ENCODE data around the gene COG4.
A peak's percentile ranks its signal among the peaks of the same experiment; 100 is the strongest.

The COG4 gene

GRCh38 chr16:70523076-70523742, at the start of gene COG4:
Gene COG4 (minus strand): TSS chr16:70523554. CDS start chr16:70523543, 11 bp downstream.
- Mint-ChIP-seq H3K4me3 (peak within 1 kb of the TSS; percentile 99), H3K36me3 (peaks cover 56% of the 10 kb centered on the region)
- CTCF ChIA-PET, result interaction anchor here (1.0 to 1.1 kb wide), 2 partner anchors 14 to 215 kb away, joined by 3 to 6 read pairs; no protein-coding TSS in a partner anchor

GRCh38 chr16:70572926-70573270, 49.5 kb upstream of the COG4 start:
- CTCF ChIA-PET, result interaction anchor here (2.1 kb wide), 1 partner anchor 199 kb away, joined by 8 read pairs; no protein-coding TSS in a partner anchor
- no peaks in the 10 kb centered on the region for H3K9me3 Mint-ChIP-seq

More at GRCh38 chr16:70523076-70523742, at the start of gene COG4:
- no peaks in the 10 kb centered on the region for H3K9me3 Mint-ChIP-seq
- H3K27me3 Mint-ChIP-seq, result no peaks in the 10 kb centered on the region
- H3K4me1 Mint-ChIP-seq, result peaks cover 55% of the 10 kb centered on the region
- peak; percentile 95 for DNase-seq
- peak within 1 kb of the TSS; percentile 99 for H3K27ac Mint-ChIP-seq

GRCh38 chr16:70572050-70572925, 48.9 kb upstream of the COG4 start:
- no peaks in the 10 kb centered on the region for H3K27me3 Mint-ChIP-seq
- CTCF ChIA-PET, result interaction anchor here (2.1 kb wide), 1 partner anchor 199 kb away, joined by 8 read pairs; no protein-coding TSS in a partner anchor
- peak overlapping the region; percentile 72 for H3K27ac Mint-ChIP-seq
- peaks cover 3% of the 10 kb centered on the region for H3K4me1 Mint-ChIP-seq
- no peaks in the 10 kb centered on the region for H3K9me3 Mint-ChIP-seq
- H3K4me3 Mint-ChIP-seq, result no peak overlapping the region
- peaks cover 55% of the 10 kb centered on the region for H3K36me3 Mint-ChIP-seq
- no peak for DNase-seq

More at GRCh38 chr16:70572926-70573270, 49.5 kb upstream of the COG4 start:
- Mint-ChIP-seq H3K27me3 (no peaks in the 10 kb centered on the region), H3K4me3 (no peak overlapping the region), H3K27ac (no peak overlapping the region), H3K4me1 (peaks cover 3% of the 10 kb centered on the region), H3K36me3 (peaks cover 53% of the 10 kb centered on the region)
- no peak for DNase-seq

GRCh38 chr16:70571623-70572022, 48.3 kb upstream of the COG4 start:
- CTCF ChIA-PET, result no interaction called here
- Mint-ChIP-seq H3K4me3 (no peak overlapping the region), H3K27me3 (no peaks in the 10 kb centered on the region), H3K36me3 (peaks cover 61% of the 10 kb centered on the region), H3K4me1 (peaks cover 3% of the 10 kb centered on the region), H3K9me3 (no peaks in the 10 kb centered on the region), H3K27ac (peak overlapping the region; percentile 72)
- DNase-seq, result no peak

GRCh38 chr16:70570967-70571570, 47.7 kb upstream of the COG4 start:
- no peak for DNase-seq
- Mint-ChIP-seq H3K27me3 (no peaks in the 10 kb centered on the region), H3K4me3 (no peak overlapping the region), H3K9me3 (no peaks in the 10 kb centered on the region), H3K27ac (peak overlapping the region; percentile 6), H3K4me1 (peaks cover 3% of the 10 kb centered on the region), H3K36me3 (peaks cover 63% of the 10 kb centered on the region)
- CTCF ChIA-PET, result interaction anchor here (1.3 kb wide), 1 partner anchor 200 kb away, joined by 4 read pairs; no protein-coding TSS in a partner anchor

GRCh38 chr16:70569752-70570151, 46.4 kb upstream of the COG4 start:
- peaks cover 70% of the 10 kb centered on the region for H3K36me3 Mint-ChIP-seq
- H3K4me1 Mint-ChIP-seq, result peaks cover 3% of the 10 kb centered on the region
- H3K9me3 Mint-ChIP-seq, result no peaks in the 10 kb centered on the region
- CTCF ChIA-PET, result interaction anchor here (0.6 to 1.3 kb wide), 3 partner anchors 61 to 201 kb away, joined by 3 to 4 read pairs (median 4); no protein-coding TSS in a partner anchor
- no peak overlapping the region for H3K4me3 Mint-ChIP-seq
- no peak for DNase-seq
- no peaks in the 10 kb centered on the region for H3K27me3 Mint-ChIP-seq
- H3K27ac Mint-ChIP-seq, result no peak overlapping the region

- H3K36me3 Mint-ChIP-seq, result peaks cover 74% of the 10 kb centered on the region
- H3K27ac Mint-ChIP-seq, result peak overlapping the region; percentile 6
- no peaks in the 10 kb centered on the region for H3K9me3 Mint-ChIP-seq
- H3K27me3 Mint-ChIP-seq, result no peaks in the 10 kb centered on the region
- no peak for DNase-seq
- H3K4me3 Mint-ChIP-seq, result no peak overlapping the region
- CTCF ChIA-PET, result interaction anchor here (1.1 kb wide), 1 partner anchor 60 kb away, joined by 4 read pairs; no protein-coding TSS in a partner anchor
- H3K4me1 Mint-ChIP-seq, result peaks cover 3% of the 10 kb centered on the region
Observed at GRCh38 chr16:70568601-70569237, 45.4 kb upstream of the COG4 start.

GRCh38 chr16:70565053-70565452, 41.7 kb upstream of the COG4 start:
- Mint-ChIP-seq H3K4me1 (no peaks in the 10 kb centered on the region), H3K27ac (no peak overlapping the region), H3K36me3 (peaks cover 73% of the 10 kb centered on the region), H3K27me3 (no peaks in the 10 kb centered on the region), H3K9me3 (no peaks in the 10 kb centered on the region), H3K4me3 (no peak overlapping the region)
- no peak for DNase-seq
- CTCF ChIA-PET, result interaction anchor here (2.2 kb wide), 1 partner anchor 205 kb away, joined by 5 read pairs; no protein-coding TSS in a partner anchor

- Mint-ChIP-seq H3K4me1 (no peaks in the 10 kb centered on the region), H3K27me3 (no peaks in the 10 kb centered on the region), H3K4me3 (no peak overlapping the region), H3K36me3 (peaks cover 67% of the 10 kb centered on the region), H3K9me3 (no peaks in the 10 kb centered on the region), H3K27ac (no peak overlapping the region)
- CTCF ChIA-PET, result interaction anchor here (2.2 kb wide), 1 partner anchor 207 kb away, joined by 5 read pairs; no protein-coding TSS in a partner anchor
- DNase-seq, result no peak
Observed at GRCh38 chr16:70563636-70564035, 40.3 kb upstream of the COG4 start.

- Mint-ChIP-seq H3K4me1 (no peaks in the 10 kb centered on the region), H3K27me3 (no peaks in the 10 kb centered on the region), H3K27ac (no peak overlapping the region), H3K36me3 (peaks cover 72% of the 10 kb centered on the region), H3K9me3 (no peaks in the 10 kb centered on the region), H3K4me3 (no peak overlapping the region)
- CTCF ChIA-PET, result interaction anchor here (0.6 to 2.0 kb wide), 2 partner anchors 13 to 22 kb away, joined by 4 to 5 read pairs; no protein-coding TSS in a partner anchor
- DNase-seq, result no peak
Observed at GRCh38 chr16:70561623-70562022, 38.3 kb upstream of the COG4 start.

- Mint-ChIP-seq H3K9me3 (no peaks in the 10 kb centered on the region), H3K4me1 (no peaks in the 10 kb centered on the region), H3K36me3 (peaks cover 68% of the 10 kb centered on the region), H3K27ac (no peak overlapping the region), H3K4me3 (no peak overlapping the region), H3K27me3 (no peaks in the 10 kb centered on the region)
- DNase-seq, result no peak
- CTCF ChIA-PET, result no interaction called here
Observed at GRCh38 chr16:70556063-70556462, 32.7 kb upstream of the COG4 start.

- Mint-ChIP-seq H3K27me3 (no peaks in the 10 kb centered on the region), H3K36me3 (peaks cover 64% of the 10 kb centered on the region), H3K27ac (no peak overlapping the region), H3K4me1 (no peaks in the 10 kb centered on the region), H3K4me3 (no peak overlapping the region), H3K9me3 (no peaks in the 10 kb centered on the region)
- DNase-seq, result no peak
- CTCF ChIA-PET, result interaction anchor here (1.0 to 1.1 kb wide), 2 partner anchors 12 to 286 kb away, joined by 3 to 4 read pairs; no protein-coding TSS in a partner anchor
Observed at GRCh38 chr16:70553645-70554044, 30.3 kb upstream of the COG4 start.

GRCh38 chr16:70552675-70553074, 29.3 kb upstream of the COG4 start:
- CTCF ChIA-PET, result no interaction called here
- Mint-ChIP-seq H3K27me3 (no peaks in the 10 kb centered on the region), H3K4me1 (no peaks in the 10 kb centered on the region), H3K27ac (no peak overlapping the region), H3K4me3 (no peak overlapping the region), H3K36me3 (peaks cover 69% of the 10 kb centered on the region), H3K9me3 (no peaks in the 10 kb centered on the region)
- DNase-seq, result no peak

Measured in activated naive CD4-positive, alpha-beta T cell treated with anti-CD3 and anti-CD28 coated beads, Interleukin-2, amount 10 ng/mL, durations not matched to agents 7 days and 5 days (primary cell).